Neuronal stem cell (in vitro differentiated cells): ENCODE data around the gene CD300H.
"Not testable (repeated sequence)": the region's sequence is repeated elsewhere in the genome, so short reads cannot be mapped to it uniquely, and the experiment has no call there.

ENCODE experiments used
- DNase-seq: peaks from one replicate; pipeline ENCODE4 v3.0.0-alpha.2; 2013; ENCODE audit warnings: low spot score
- H2AFZ ChIP-seq: one replicate; pipeline ENCODE4 v1.6.1; 2013; ENCODE audit warnings: mild to moderate bottlenecking, low read length, inconsistent platforms
- H2AK5ac ChIP-seq: 2 replicates; pipeline ENCODE4 v1.6.1; 2013; ENCODE audit warnings: low read depth, mild to moderate bottlenecking, inconsistent platforms, low read length, moderate library complexity, mixed read lengths
- H2BK120ac ChIP-seq: 2 replicates; pipeline ENCODE4 v1.6.1; 2013; ENCODE audit warnings: low read depth, mild to moderate bottlenecking, inconsistent platforms, low read length, moderate library complexity, mixed read lengths
- H2BK12ac ChIP-seq: one replicate; pipeline ENCODE4 v1.6.1; 2013; ENCODE audit warnings: low read length, inconsistent platforms
- H2BK15ac ChIP-seq: 2 replicates; pipeline ENCODE4 v1.6.1; 2013; ENCODE audit warnings: mild to moderate bottlenecking, low read length, inconsistent platforms, mixed read lengths
- H2BK5ac ChIP-seq: one replicate; pipeline ENCODE4 v1.6.1; 2013; ENCODE audit warnings: inconsistent platforms, mild to moderate bottlenecking, low read length, moderate library complexity
- H3K14ac ChIP-seq: one replicate; pipeline ENCODE4 v1.6.1; 2013; ENCODE audit warnings: low read length, inconsistent platforms
- H3K18ac ChIP-seq: 2 replicates; pipeline ENCODE4 v1.6.1; 2013; ENCODE audit warnings: low read length, inconsistent platforms
- H3K23ac ChIP-seq: 2 replicates; pipeline ENCODE4 v1.6.1; 2013; ENCODE audit warnings: low read depth, mild to moderate bottlenecking, mixed read lengths, low read length, inconsistent platforms; ENCODE audit not compliant: poor library complexity
- H3K27ac ChIP-seq: replicated peaks from 3 replicates; pipeline ENCODE4 v1.5.1; 2013; ENCODE audit warnings: low read length, inconsistent platforms
- H3K27me3 ChIP-seq, 3 experiments: 2 replicates each; pipeline ENCODE4 v1.6.1; 2013; ENCODE audit warnings: low read length in 3 of 3, mild to moderate bottlenecking in 2 of 3, inconsistent platforms in 1 of 3, low read depth in 1 of 3, mixed read lengths in 1 of 3, moderate library complexity in 1 of 3; ENCODE audit not compliant: control insufficient read depth in 3 of 3, insufficient read depth in 3 of 3
- H3K36me3 ChIP-seq, 2 donors: replicated peaks in 1 of 2; 2 replicates each; pipeline ENCODE4 v1.6.1; 2013; ENCODE audit warnings: low read length in 2 of 2; ENCODE audit not compliant: control insufficient read depth in 2 of 2, insufficient read depth in 2 of 2
- H3K4ac ChIP-seq: 2 replicates; pipeline ENCODE4 v1.6.1; 2013; ENCODE audit warnings: inconsistent platforms, mild to moderate bottlenecking, low read length, moderate library complexity
- H3K4me1 ChIP-seq, 2 donors: 1 replicate in 1 of 2; 2 replicates in 1 of 2; pipeline ENCODE4 v1.6.1; 2013; ENCODE audit warnings: low read length in 2 of 2, low read depth in 1 of 2; ENCODE audit not compliant: control insufficient read depth in 2 of 2, insufficient read depth in 1 of 2
- H3K4me2 ChIP-seq: one replicate; pipeline ENCODE4 v1.6.1; 2013; ENCODE audit warnings: mild to moderate bottlenecking, low read length, inconsistent platforms; ENCODE audit not compliant: insufficient read depth, poor library complexity, severe bottlenecking
- H3K4me3 ChIP-seq, 2 donors: 2 replicates each; pipeline ENCODE4 v1.5.1; 2013; ENCODE audit warnings: low read length in 2 of 2, mild to moderate bottlenecking in 2 of 2, inconsistent platforms in 1 of 2, moderate library complexity in 1 of 2
- H3K79me1 ChIP-seq: one replicate; pipeline ENCODE4 v1.6.1; 2013; ENCODE audit warnings: low read depth, mild to moderate bottlenecking, inconsistent platforms, low read length, moderate library complexity
- H3K9ac ChIP-seq: one replicate; pipeline ENCODE4 v1.6.1; 2013; ENCODE audit warnings: mild to moderate bottlenecking, low read depth, low read length, inconsistent platforms; ENCODE audit not compliant: poor library complexity
- H3K9me3 ChIP-seq, 2 donors: replicated peaks in 1 of 2; 2 replicates each; pipeline versions ENCODE3 to v1.6.1; 2013; ENCODE audit warnings: low read length in 2 of 2, mild to moderate bottlenecking in 2 of 2, inconsistent platforms in 1 of 2, low read depth in 1 of 2, mixed read lengths in 1 of 2, moderate library complexity in 1 of 2; ENCODE audit not compliant: control insufficient read depth in 2 of 2, insufficient read depth in 1 of 2
- H4K8ac ChIP-seq: one replicate; pipeline ENCODE4 v1.6.1; 2013; ENCODE audit warnings: low read depth, mild to moderate bottlenecking, inconsistent platforms, low read length, moderate library complexity
- H4K91ac ChIP-seq: one replicate; pipeline ENCODE4 v1.6.1; 2013; ENCODE audit warnings: low read length, low read depth, mild to moderate bottlenecking, inconsistent platforms; ENCODE audit not compliant: poor library complexity
- WGBS, 2 donors: extraction: QIAGEN DNeasy Blood & Tissue Kit; methylation state at CpG; one replicate each; pipeline ENCODE4 v1.1.7; 2013; ENCODE audit warnings: missing lambda C conversion rate in 2 of 2, mixed read lengths in 1 of 2; ENCODE audit not compliant: insufficient read length in 2 of 2, insufficient replicate concordance in 1 of 2; ENCODE audit errors: extremely low coverage in 2 of 2; 5-methylcytosine and 5-hydroxymethylcytosine counted together

Gene CD300H

DNA sequence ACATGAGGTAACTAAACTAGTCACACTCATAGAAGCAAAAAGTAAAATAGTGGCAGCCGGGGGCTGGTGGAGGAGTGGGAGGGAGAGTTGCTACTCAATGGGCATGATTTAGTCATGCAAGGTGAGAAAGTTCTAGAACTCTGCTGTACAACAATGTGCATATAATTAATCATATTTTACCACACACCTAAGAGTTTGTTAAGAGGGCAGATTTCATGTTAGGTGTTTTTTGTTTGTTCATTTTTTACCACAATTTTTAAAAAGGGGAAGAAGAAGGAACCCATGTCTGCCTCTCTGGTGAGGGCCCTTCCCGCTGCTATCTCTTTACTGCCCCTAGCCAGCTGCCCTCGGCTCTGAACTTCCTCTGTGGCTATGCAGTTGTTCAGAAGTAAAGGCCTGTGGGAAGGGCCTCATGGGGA lies 47.3 kb downstream of the CD300H start:
- no peak overlapping the region for H2BK15ac ChIP-seq
- no peak overlapping the region for H2BK5ac ChIP-seq
- no peaks in the 10 kb centered on the region for H3K79me1 ChIP-seq
- no peak for DNase-seq
- H2AK5ac ChIP-seq = no peak overlapping the region
- H3K4me3 ChIP-seq = no peak overlapping the region
- no peak overlapping the region for H2BK120ac ChIP-seq
- no peak overlapping the region for H4K91ac ChIP-seq
- H4K8ac ChIP-seq = no peak overlapping the region
- H2BK12ac ChIP-seq = no peak overlapping the region
- H3K4me1 ChIP-seq = no peaks in the 10 kb centered on the region
- H3K4ac ChIP-seq = no peak overlapping the region
- H3K4me2 ChIP-seq = no peak overlapping the region
- peaks cover 0 to 7% of the 10 kb centered on the region in 2 donors for H3K9me3 ChIP-seq
- no peak overlapping the region for H3K23ac ChIP-seq
- H3K27ac ChIP-seq = no peak overlapping the region
- no CpG with 5 or more reads among the region's 3 CpGs for WGBS, 2 donors
- H3K27me3 ChIP-seq = no peaks in the 10 kb centered on the region
- no peak overlapping the region for H3K14ac ChIP-seq
- H3K36me3 ChIP-seq = no peaks in the 10 kb centered on the region
- H2AFZ ChIP-seq = no peak overlapping the region
- no peak overlapping the region for H3K9ac ChIP-seq
- H3K18ac ChIP-seq = no peak overlapping the region

GRCh38 chr17:74518413-74518981 lies 48.8 kb downstream of the CD300H start:
- not testable (repeated sequence) for H3K4ac ChIP-seq, H3K27me3 ChIP-seq, H2BK12ac ChIP-seq, H3K36me3 ChIP-seq, H2AFZ ChIP-seq, H3K79me1 ChIP-seq, H3K9ac ChIP-seq, H3K4me2 ChIP-seq, H4K91ac ChIP-seq, H4K8ac ChIP-seq, H3K14ac ChIP-seq, H3K4me1 ChIP-seq, H3K23ac ChIP-seq, DNase-seq, H2BK120ac ChIP-seq, H2BK5ac ChIP-seq, H3K27ac ChIP-seq, H2AK5ac ChIP-seq, H2BK15ac ChIP-seq, H3K4me3 ChIP-seq, H3K18ac ChIP-seq
- no CpG with 5 or more reads among the region's 6 CpGs for WGBS, 2 donors
- H3K9me3 ChIP-seq = peaks cover 0 to 20% of the 10 kb centered on the region in 2 donors

DNA sequence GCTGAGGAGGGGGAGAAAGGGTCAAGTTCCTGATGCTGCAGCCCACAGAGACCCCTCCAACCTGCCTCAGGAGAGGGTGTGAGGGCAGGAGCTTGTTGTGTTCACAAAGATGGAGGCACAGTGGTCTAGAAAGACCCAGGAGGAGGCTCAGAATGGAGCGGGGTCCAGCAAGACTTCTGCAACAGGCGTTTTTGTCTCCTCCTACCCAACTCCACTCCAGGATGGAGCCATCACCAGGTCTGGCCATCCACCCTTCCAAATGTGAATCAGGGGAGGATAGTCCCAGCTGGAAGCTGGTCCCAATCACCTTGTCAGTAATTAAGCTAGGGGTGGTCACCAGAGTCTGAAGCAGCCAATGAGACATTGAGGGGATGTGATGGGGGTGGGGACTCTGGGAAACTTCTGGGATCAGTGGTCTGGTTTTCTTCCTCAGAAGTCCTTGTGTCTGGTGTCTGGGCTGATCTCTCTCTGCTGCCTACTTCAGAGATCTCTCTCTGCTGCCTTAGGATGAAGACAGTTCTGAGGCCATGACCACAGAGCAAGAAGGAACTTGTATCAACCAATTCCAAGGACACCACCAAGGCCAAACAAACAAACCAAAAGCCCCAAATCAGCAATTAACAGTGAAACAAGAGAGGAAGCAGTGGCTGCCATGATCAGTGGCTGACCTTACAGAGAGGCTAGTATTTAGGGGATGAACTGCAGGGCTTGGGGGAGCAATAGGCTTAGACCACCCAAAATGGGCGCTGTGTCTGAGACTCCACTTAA lies 50.6 kb downstream of the CD300H start:
- H3K79me1 ChIP-seq = no peaks in the 10 kb centered on the region
- no CpG with 5 or more reads among the region's 3 CpGs for whole genome bisulfite sequencing, 2 donors

GRCh38 chr17:74515941-74516340 lies 51.4 kb downstream of the CD300H start:
- no peaks in the 10 kb centered on the region for H3K36me3 ChIP-seq
- H2AK5ac ChIP-seq = no peak overlapping the region
- no peak overlapping the region for H2BK15ac ChIP-seq
- no peaks in the 10 kb centered on the region for H3K79me1 ChIP-seq
- no peak overlapping the region for H3K27ac ChIP-seq
- H4K91ac ChIP-seq = no peak overlapping the region
- no peak for DNase-seq
- peaks cover 0 to 7% (median 0%) of the 10 kb centered on the region in 3 experiments for H3K27me3 ChIP-seq
- no peak overlapping the region for H2BK12ac ChIP-seq
- no peak overlapping the region for H3K4me2 ChIP-seq
- no peak overlapping the region for H3K18ac ChIP-seq
- no peak overlapping the region for H3K9ac ChIP-seq
- H3K4me1 ChIP-seq = no peaks in the 10 kb centered on the region
- no peak overlapping the region for H2AFZ ChIP-seq
- no peak overlapping the region for H2BK5ac ChIP-seq
- no peak overlapping the region for H3K4me3 ChIP-seq
- no peak overlapping the region for H3K14ac ChIP-seq
- H2BK120ac ChIP-seq = no peak overlapping the region
- H4K8ac ChIP-seq = no peak overlapping the region
- peaks cover 0 to 13% of the 10 kb centered on the region in 2 donors for H3K9me3 ChIP-seq
- H3K23ac ChIP-seq = no peak overlapping the region
- H3K4ac ChIP-seq = no peak overlapping the region
- no CpG with 5 or more reads among the region's 4 CpGs for WGBS, 2 donors

More for the DNA sequence above, 50.6 kb downstream of the CD300H start:
- peaks cover 0 to 7% (median 0%) of the 10 kb centered on the region in 3 experiments for H3K27me3 ChIP-seq
- no peak overlapping the region for H4K8ac ChIP-seq
- no peak overlapping the region for H3K4me3 ChIP-seq
- H3K9me3 ChIP-seq = peaks cover 0 to 17% of the 10 kb centered on the region in 2 donors
- DNase-seq = no peak
- no peak overlapping the region for H3K14ac ChIP-seq
- H2BK15ac ChIP-seq = no peak overlapping the region
- no peak overlapping the region for H2BK12ac ChIP-seq
- no peak overlapping the region for H2AFZ ChIP-seq
- H3K4me1 ChIP-seq = no peaks in the 10 kb centered on the region
- H3K18ac ChIP-seq = no peak overlapping the region
- no peak overlapping the region for H4K91ac ChIP-seq
- H3K9ac ChIP-seq = no peak overlapping the region
- no peak overlapping the region for H2BK5ac ChIP-seq
- no peak overlapping the region for H3K23ac ChIP-seq
- H2BK120ac ChIP-seq = no peak overlapping the region
- no peak overlapping the region for H3K4me2 ChIP-seq
- H3K36me3 ChIP-seq = no peaks in the 10 kb centered on the region
- H2AK5ac ChIP-seq = no peak overlapping the region
- H3K27ac ChIP-seq = no peak overlapping the region
- H3K4ac ChIP-seq = no peak overlapping the region
